Activated CD4-positive, CD25-positive, alpha-beta regulatory T cell treated with anti-CD3 and anti-CD28 coated beads, Interleukin-2, amount 50 U/mL, for 72 hours (primary cell): ENCODE results near the gene NUDT1.

Experiments
- DNase-seq: peaks from one replicate; pipeline ENCODE4 v3.0.0; 2021

Gene NUDT1

GRCh38 chr7:2205036-2205780 is 36.8 kb upstream of the NUDT1 start:
- DNase-seq = no peak

- no peak for DNase-seq
These were observed 33.3 kb upstream of the NUDT1 start for GRCh38 chr7:2208712-2209111.

DNA sequence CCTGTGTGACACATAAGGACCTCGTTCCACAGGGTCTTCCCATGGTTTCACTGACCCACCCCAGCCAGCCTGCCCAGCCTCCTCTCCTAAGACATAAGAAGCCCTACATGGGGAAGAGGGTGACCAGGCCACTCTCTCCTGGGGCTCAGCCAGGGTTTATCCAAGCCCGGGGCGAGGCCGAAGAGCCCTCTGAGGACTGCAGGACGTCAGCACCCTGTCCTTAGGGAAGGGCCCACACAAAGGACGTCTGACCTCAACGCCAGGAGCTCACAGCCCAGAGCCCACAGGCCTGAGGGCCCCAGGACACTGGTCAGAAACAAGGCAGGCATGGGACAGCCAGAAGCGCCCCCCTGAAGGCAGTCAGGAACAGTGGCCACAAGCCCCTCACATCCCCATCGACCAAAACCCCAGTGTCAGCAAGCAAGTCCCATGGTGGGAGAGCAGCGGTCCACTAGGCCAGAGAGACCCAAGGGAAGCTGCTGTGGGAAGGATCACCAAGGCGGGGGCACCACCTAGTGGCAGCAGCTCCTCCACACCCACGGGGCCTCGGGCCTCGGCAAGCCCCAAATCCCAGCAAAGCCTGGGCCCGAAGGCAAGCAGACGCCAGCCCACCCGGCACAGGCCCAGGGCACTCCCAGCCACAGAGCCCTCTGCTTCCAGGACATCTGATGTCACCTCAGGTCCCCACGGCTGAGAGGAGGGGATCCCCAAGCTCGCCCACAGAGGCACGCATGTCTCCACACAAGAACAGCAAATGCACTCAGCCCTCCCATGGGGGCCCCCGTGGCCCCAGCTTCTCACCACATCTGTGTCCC is 32.7 kb upstream of the NUDT1 start:
- DNase-seq = peak; percentile 44

- no peak for DNase-seq
These were observed 32.1 kb upstream of the NUDT1 start for GRCh38 chr7:2209961-2210323.

GRCh38 chr7:2210551-2211258 is 31.3 kb upstream of the NUDT1 start:
- DNase-seq = no peak

- DNase-seq = no peak
These were observed 30.7 kb upstream of the NUDT1 start for GRCh38 chr7:2211259-2211880.

DNA sequence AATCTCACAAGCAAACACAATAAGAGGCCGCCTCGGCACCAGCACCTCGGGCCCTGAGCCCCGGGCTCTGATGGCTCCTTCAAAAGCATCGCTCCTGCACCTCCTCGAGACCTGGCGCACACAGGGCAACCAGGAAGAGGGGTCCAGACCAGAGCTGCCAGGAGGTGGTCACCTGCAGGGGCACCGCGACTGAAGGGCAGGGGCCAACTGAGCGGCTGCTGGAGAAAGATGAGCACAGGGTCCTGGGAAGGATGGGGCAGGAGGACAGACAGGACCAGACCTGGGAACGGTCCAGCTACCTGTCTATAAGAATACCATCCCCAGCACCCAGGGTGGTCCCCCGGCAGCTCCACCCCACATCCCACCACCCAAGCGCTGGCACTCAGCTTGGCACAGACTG is 30.1 kb upstream of the NUDT1 start:
- no peak for DNase-seq

DNA sequence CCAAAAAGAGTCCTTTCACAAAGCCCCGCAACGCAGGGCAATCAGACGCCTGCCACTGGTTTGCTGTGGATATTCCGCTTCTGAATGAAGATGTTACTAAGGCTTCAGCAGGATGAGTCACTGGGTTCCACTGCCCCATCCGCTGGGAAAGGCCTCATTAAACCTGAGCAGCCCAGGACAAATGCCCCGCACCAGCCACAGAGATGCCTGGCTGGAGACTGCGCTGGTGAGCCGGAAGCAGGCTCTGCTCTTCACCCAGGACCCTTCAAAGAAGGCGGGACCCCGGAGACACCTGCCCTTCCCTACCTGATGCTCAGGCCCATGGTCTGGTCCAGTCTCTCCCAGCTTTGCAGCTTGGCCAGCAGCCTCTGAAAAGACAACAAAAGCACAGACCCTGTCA is 29.1 kb upstream of the NUDT1 start:
- no peak for DNase-seq

GRCh38 chr7:2213551-2214215 is 28.3 kb upstream of the NUDT1 start:
- no peak for DNase-seq

GRCh38 chr7:2214636-2215035 is 27.4 kb upstream of the NUDT1 start:
- no peak for DNase-seq

DNA sequence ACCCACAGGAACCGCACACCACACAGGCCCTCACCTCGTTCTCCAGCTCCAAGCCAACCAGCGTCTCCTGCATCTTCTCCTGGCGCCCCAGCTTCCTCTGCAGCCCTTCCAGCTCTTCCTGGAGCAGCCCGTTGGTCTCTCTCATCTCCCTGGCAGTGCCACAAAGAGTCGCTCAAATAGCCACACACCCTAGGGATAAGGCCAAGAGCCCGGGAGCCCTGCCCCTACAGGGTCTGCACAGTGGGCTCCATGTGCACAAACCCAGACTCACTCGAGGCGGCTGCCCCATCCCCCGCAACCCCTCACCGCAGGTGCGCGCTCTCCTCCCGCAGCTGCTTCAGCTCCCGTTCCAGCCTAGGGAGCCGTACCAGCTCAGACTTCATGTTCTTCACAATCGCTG is 26.2 kb upstream of the NUDT1 start:
- DNase-seq = no peak

- DNase-seq = no peak
These were observed 24.8 kb upstream of the NUDT1 start for GRCh38 chr7:2217206-2217605.

DNA sequence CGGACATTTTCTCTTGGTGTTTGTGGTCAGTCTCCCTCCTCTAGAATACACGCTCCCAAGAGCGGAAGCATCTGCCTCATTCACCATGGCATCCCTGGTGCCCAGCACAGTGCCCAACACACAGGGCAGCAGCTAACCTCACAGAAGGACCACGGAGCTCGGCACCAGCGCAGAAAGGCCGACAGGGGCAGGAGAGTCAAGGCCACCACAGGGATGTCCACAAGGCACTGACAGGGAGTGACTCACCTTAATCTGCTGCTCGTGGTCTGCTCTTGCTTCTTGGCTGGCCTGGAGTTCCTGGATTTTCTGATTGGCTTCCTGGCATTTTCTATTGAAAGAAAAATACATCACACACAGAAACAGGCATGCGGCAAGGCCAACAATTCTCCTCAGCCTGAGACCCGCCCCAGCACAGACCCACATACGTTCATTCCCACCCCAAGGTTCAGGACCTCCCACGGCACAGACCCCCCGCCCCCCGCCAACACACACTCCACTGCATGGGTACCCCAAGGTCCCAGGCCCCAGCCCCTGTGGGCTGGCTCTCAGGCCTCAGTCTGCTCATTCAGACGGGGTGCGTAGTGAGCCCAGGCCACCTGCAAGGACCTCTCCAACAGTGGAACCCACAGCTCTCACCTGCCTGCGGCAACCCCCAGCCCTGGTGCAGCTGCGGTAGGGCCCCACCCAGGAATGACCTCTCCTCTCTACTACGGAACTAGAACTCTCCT is 24.1 kb upstream of the NUDT1 start:
- no peak for DNase-seq

GRCh38 chr7:2218444-2218785 is 23.6 kb upstream of the NUDT1 start:
- no peak for DNase-seq

GRCh38 chr7:2219136-2219535 is 22.9 kb upstream of the NUDT1 start:
- no peak for DNase-seq

DNA sequence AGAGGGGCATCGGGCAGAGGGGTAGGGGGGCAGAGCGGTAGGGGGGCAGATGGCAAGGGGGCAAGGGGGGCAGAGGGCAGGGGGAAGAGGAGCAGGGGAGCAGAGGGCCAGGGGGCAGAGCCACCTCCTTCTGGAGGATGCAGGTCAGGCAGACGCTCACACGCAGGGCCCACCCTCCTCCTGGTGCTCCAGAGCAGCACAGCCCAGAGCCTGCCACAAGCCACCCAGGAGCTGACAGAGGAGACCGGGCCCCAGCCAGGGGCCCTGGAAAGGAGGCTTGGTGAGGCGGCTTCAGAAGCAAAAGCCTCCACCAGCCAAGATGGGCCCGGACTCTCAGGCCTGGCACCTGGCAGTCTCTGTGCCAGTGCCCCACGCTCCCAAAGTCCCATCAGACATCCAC is 22.4 kb upstream of the NUDT1 start:
- no peak for DNase-seq

DNA sequence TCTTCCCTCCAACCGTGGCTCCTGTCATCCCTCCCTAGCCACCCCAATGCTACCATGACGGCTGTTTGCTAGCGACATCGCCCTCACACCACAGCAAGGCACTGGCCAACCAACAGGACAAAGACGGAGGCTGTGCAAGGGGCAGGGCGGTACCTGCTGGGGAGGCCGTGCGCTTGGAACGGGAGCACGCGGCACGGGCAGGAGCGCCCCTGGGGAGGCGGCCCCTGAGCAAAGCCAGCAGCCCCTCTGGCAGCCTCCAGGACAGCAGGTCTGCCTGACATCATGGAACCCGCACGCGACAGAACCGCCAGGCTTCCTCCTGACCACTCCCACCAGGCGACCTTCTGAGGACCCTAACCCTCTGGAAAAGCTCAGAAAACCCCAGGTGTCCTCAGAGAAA is 22.0 kb upstream of the NUDT1 start:
- no peak for DNase-seq

- no peak for DNase-seq
These were observed 21.5 kb upstream of the NUDT1 start for GRCh38 chr7:2220506-2220905.

- no peak for DNase-seq
These were observed 21.1 kb upstream of the NUDT1 start for GRCh38 chr7:2220954-2221353.

DNA sequence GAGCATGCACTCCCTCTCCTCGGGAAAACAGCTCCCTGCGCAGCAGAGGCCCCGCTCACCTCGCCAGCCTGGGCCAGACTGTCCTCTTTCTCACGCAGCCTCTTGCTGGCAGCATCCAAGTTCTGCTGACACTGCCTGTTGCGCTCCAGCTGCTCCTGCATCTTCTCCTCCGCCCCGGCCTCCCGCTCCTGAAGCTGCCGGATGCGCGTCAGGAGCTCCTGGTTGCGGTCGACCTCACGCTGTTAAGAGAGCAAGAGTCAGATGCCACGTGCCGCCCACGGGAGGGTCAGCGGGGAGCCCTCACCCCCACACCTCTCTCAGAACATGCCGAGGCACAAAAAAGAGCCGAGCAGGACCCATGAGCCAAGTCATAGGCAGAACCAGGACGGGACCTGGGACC is 19.5 kb upstream of the NUDT1 start:
- no peak for DNase-seq

- no peak for DNase-seq
These were observed 18.7 kb upstream of the NUDT1 start for GRCh38 chr7:2223321-2223720.

- DNase-seq = no peak
These were observed 17.5 kb upstream of the NUDT1 start for GRCh38 chr7:2224491-2224928.
